Suppressor macrophage (primary cell): ENCODE results near the gene MRNIP.

Experiments
- DNase-seq, 4 experiments: peaks; one replicate each; pipeline ENCODE4 v3.0.0-alpha.2; 2020 to 2022

The MRNIP gene

GRCh38 chr5:179870952-179871351 is 12.3 kb upstream of the MRNIP start:
- no peak for DNase-seq

DNA sequence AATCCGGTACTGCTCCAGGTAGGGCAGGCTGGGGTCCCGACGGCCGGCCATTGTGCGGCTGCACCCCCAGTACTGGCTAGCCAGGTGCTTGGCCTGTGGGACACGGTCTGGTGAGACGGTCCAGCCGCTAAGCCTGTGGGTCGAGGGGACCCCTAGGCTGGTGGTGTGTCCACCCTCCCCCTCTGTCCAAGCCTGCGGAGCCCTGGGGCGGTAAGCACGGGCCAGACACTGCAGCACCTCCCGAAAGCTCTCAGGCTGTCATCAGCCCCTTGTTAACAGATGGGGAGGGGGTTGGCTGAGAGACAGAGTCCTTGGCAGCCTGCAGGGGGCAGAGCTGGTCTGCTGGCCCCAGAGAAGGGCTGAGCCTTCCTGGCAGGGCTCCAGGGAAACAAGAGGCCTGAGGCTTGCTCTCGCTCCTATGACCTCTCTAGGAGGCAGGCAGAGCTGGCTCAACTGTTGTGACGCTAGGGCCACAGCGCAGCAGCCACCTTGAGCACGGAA is 11.8 kb upstream of the MRNIP start:
- DNase-seq: peak in 2 of 4 experiments; percentile 38 to 46

DNA sequence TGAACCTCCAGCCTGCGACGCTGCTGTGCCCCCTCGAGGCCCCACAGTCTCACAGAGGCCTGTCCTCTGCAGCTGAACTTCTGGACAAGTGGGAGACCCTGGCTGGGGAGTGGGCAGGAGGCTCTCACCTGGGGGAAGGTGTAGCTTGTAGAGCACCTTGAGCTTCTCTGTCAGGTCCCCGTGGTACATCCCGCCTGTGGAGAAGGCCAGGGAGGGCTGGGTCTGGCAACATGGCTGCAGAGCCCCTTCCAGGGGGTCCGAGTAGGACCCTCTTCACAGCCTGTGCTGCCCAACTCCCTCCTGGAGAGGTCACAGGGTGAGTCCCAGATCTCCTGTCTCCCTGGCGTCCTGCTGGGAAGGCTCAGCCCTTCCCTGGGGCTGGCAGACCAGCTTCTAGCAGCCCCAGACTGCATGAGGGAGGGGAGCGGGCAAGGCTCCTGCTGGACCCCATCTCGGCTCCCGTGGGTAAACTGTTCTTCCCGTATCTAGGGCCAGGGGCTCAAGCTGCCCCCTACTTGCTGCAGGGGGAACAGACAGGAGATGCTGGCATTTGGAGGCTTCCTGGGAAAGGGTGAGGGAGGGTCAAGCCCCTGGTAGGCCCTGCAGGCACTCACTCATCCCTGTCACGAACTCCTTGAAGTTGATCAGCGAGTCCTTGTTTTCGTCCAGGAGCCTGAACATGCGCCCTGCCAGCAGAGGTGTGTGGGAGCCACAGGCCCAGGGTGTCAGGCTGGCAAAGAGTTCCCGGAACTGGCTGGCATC is 11.2 kb upstream of the MRNIP start:
- no peak for DNase-seq

DNA sequence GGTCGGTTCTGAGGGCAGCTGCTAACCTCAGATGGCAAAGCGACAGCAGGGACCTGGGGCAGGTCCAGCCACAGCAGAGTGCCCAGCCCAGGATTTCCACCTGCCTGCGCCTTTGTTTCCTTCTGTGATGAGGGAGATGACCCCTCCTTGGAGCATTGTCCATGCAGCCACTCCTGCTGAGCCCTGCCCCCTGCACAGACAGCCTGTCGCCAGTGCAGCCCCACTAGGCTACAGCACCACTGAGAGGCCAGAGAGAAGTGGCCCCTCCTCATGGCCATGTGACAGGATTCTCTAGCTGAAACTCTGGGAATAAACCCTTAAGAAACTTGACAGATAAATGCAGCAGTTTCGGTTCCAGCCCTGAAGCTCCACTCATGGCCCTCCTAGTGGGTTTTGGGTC is 10.5 kb upstream of the MRNIP start:
- no peak for DNase-seq

- no peak for DNase-seq
These were observed 9.9 kb upstream of the MRNIP start for GRCh38 chr5:179868541-179868940.

- DNase-seq: no peak
These were observed 8.9 kb upstream of the MRNIP start for GRCh38 chr5:179867476-179867875.

GRCh38 chr5:179867079-179867465 is 8.5 kb upstream of the MRNIP start:
- no peak for DNase-seq

- peak in 1 of 4 experiments; percentile 17 for DNase-seq
These were observed 7.8 kb upstream of the MRNIP start for GRCh38 chr5:179866241-179867078.

GRCh38 chr5:179865491-179866240 is 7.0 kb upstream of the MRNIP start:
- DNase-seq: no peak

GRCh38 chr5:179864686-179865085 is 6.1 kb upstream of the MRNIP start:
- no peak for DNase-seq

- DNase-seq: no peak
These were observed 5.0 kb upstream of the MRNIP start for GRCh38 chr5:179863449-179864085.

DNA sequence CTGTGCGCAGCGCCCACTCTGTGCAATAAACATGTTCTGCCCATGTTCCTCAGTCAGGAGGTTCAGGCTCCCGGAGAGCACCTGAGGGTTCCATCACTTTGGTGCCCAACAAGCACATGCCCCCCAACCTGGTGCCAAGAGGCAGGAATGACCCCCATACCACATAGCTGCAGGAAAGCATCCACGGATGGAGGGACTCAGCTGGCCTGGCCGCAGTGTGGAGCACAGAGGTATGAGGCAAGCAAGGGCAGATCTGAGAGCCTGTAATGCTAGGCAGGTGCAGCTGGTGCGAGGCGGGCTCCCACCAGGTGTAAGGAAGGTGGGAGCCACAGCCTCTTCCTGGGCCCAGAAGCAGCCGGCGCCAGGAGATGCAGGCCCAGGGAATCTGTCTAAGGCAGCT is 4.3 kb upstream of the MRNIP start:
- no peak for DNase-seq

GRCh38 chr5:179862296-179862695 is 3.7 kb upstream of the MRNIP start:
- DNase-seq: no peak

- no peak for DNase-seq
These were observed 1.7 kb upstream of the MRNIP start for GRCh38 chr5:179860301-179860700.

GRCh38 chr5:179858241-179858585 is 404 bp downstream of the MRNIP start:
- DNase-seq: peak in 2 of 4 experiments; percentile 16 to 41

DNA sequence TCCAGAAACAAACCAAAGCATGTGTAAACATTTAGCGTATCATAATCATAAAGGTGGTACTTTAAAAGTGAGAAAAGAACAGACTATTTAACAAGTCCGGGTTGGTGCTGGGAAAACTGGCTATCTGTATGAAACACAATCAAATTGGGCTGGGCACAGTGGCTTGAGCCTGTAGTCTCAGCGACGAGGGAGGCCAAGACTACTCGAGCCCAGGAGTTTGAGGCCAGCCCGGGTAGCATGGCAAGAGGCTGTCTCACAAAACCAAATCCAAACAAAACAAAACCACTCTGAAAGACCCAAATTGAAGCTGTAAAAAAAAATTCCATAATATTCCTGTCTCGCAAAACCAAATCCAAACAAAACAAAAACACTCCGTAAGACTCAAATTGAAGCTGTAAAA is 4.3 kb downstream of the MRNIP start:
- no peak for DNase-seq

DNA sequence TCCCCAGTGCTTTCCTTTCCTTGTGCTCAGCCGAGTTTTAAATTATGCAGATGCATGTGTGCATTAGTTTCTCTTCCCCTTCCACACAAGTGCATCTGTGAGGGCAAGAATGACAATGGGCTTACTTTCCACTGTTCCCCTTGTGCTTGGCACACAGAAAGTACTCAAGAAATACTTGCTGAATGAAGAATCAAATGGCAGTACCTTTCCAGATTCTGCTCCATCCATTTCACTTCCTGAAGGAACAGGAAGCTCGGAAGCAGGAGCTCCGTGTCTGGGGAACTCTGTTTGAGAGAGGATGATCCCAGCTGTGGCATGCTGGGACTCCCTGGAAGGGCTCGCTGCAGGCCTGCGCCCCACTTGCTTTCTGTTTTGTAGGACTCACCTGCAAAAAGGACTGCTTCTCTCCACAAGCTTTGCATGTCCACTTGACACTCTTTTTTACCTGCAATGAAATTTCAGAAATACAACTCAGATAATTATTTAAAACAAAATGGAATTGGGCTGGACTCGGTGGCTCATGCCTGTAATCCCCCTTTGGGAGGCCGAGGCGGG is 5.5 kb downstream of the MRNIP start:
- DNase-seq: peak; percentile 42 to 72 (median 56)

DNA sequence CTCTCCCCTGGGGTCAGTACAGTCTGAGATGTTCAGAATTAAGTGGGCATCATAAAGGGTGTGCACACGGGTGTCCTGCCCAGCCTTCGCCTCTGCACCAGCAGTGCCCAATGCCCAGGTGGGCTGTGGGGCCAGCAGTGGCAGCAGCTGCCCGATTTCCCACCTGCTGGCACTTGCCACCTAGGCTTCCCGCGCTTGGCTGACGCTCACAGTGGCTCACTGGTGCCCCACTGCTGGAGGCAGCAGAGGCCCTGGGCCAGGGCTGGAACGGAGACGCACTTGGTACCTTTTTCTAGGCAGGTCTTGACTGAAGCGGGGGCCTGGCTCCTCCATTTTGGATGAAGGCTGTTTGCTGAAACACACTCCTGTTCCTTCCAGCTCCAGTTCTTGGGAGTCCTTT is 17.0 kb downstream of the MRNIP start:
- DNase-seq: no peak

DNA sequence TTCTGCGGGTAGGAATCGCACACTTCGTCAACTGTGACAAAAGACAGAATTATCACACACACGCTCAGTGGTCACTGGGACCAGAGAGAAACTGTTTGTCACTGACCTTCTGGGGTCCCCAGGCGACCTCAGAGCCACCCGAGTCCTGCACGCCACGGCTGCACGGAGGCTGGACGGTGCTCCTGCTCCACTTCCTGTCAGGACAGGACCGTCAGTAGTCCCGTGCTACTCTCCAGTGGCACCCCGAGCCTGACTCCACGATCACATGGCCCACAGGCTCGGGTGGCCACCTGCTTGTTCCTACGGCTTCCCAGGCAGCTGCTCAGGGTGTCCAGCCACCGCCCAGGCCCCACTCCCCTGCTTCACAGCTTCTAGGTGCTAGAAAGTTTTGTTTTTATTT is 17.9 kb downstream of the MRNIP start:
- no peak for DNase-seq

GRCh38 chr5:179840321-179840720 is 18.3 kb downstream of the MRNIP start:
- no peak for DNase-seq

GRCh38 chr5:179839328-179840256 is 19.0 kb downstream of the MRNIP start:
- DNase-seq: no peak
